Trophoblast cell (in vitro differentiated cells and primary cell): ENCODE data around the gene OCSTAMP.

Experiments
- DNase-seq, 2 donors: peaks; one replicate each; pipeline ENCODE4 v3.0.0-alpha.2; 2016
- H2AFZ ChIP-seq: 2 replicates; pipeline ENCODE4 v1.6.1; 2013; ENCODE audit warnings: low read length, moderate library complexity, mild to moderate bottlenecking; ENCODE audit not compliant: insufficient read depth, poor library complexity
- H2AK5ac ChIP-seq: 2 replicates; pipeline ENCODE4 v1.6.1; 2013; ENCODE audit warnings: mild to moderate bottlenecking, low read length
- H2BK120ac ChIP-seq: 2 replicates; pipeline ENCODE4 v1.6.1; 2013; ENCODE audit warnings: low read length, mild to moderate bottlenecking, moderate library complexity; ENCODE audit not compliant: insufficient read depth, poor library complexity
- H2BK12ac ChIP-seq: 2 replicates; pipeline ENCODE4 v1.6.1; 2013; ENCODE audit warnings: mild to moderate bottlenecking, low read length, moderate library complexity
- H2BK5ac ChIP-seq: 2 replicates; pipeline ENCODE4 v1.6.1; 2013; ENCODE audit warnings: low read length, low read depth, moderate library complexity, mild to moderate bottlenecking; ENCODE audit not compliant: poor library complexity
- H3K14ac ChIP-seq: 2 replicates; pipeline ENCODE4 v1.6.1; 2013; ENCODE audit warnings: mild to moderate bottlenecking, low read length
- H3K18ac ChIP-seq: 2 replicates; pipeline ENCODE4 v1.6.1; 2013; ENCODE audit warnings: mild to moderate bottlenecking, low read length
- H3K23ac ChIP-seq: 2 replicates; pipeline ENCODE4 v1.6.1; 2013; ENCODE audit warnings: low read length
- H3K27ac ChIP-seq: 2 replicates; pipeline ENCODE4 v1.5.1; 2013; ENCODE audit warnings: low read depth, mild to moderate bottlenecking, inconsistent platforms, low read length, moderate library complexity
- H3K27me3 ChIP-seq: 2 replicates; pipeline ENCODE4 v1.6.1; 2013; ENCODE audit warnings: inconsistent platforms, mild to moderate bottlenecking, low read length, moderate library complexity; ENCODE audit not compliant: insufficient read depth
- H3K36me3 ChIP-seq, 2 experiments: 1 replicate in 1 of 2; 2 replicates in 1 of 2; pipeline ENCODE4 v1.6.1; 2013; ENCODE audit warnings: low read length in 2 of 2, mild to moderate bottlenecking in 2 of 2, moderate library complexity in 1 of 2; ENCODE audit not compliant: insufficient read depth in 2 of 2, control insufficient read depth in 1 of 2
- H3K4ac ChIP-seq: 2 replicates; pipeline ENCODE4 v1.6.1; 2013; ENCODE audit warnings: low read depth, mild to moderate bottlenecking, low read length, moderate library complexity
- H3K4me1 ChIP-seq, 2 experiments: 1 replicate in 1 of 2; 2 replicates in 1 of 2; pipeline ENCODE4 v1.6.1; 2013; ENCODE audit warnings: low read length in 2 of 2, mild to moderate bottlenecking in 2 of 2, moderate library complexity in 1 of 2; ENCODE audit not compliant: insufficient read depth in 2 of 2, control insufficient read depth in 1 of 2
- H3K4me2 ChIP-seq: 2 replicates; pipeline ENCODE4 v1.6.1; 2013; ENCODE audit warnings: inconsistent platforms, mild to moderate bottlenecking, low read length, moderate library complexity
- H3K4me3 ChIP-seq: 2 replicates; pipeline ENCODE4 v1.5.1; 2013; ENCODE audit warnings: mild to moderate bottlenecking, low read depth, low read length, inconsistent platforms
- H3K79me1 ChIP-seq: one replicate; pipeline ENCODE4 v1.6.1; 2013; ENCODE audit warnings: low read length
- H3K79me2 ChIP-seq: 2 replicates; pipeline ENCODE4 v1.6.1; 2013; ENCODE audit warnings: low read length, mild to moderate bottlenecking; ENCODE audit not compliant: control insufficient read depth, insufficient read depth, poor library complexity
- H3K9ac ChIP-seq: 2 replicates; pipeline ENCODE4 v1.6.1; 2013; ENCODE audit warnings: mild to moderate bottlenecking, low read length
- H3K9me3 ChIP-seq: 2 replicates; pipeline ENCODE4 v1.6.1; 2013; ENCODE audit warnings: low read depth, mild to moderate bottlenecking, control low read depth, inconsistent platforms, low read length; ENCODE audit not compliant: insufficient read depth
- H4K12ac ChIP-seq: 2 replicates; pipeline ENCODE4 v1.6.1; 2013; ENCODE audit warnings: low read depth, mild to moderate bottlenecking, low read length, moderate library complexity
- H4K8ac ChIP-seq: 2 replicates; pipeline ENCODE4 v1.6.1; 2013; ENCODE audit warnings: low read depth, mild to moderate bottlenecking, low read length, moderate library complexity
- H4K91ac ChIP-seq: one replicate; pipeline ENCODE4 v1.6.1; 2013; ENCODE audit warnings: low read depth, mild to moderate bottlenecking, low read length, moderate library complexity
- WGBS: extraction: QIAGEN DNeasy Blood & Tissue Kit; methylation state at CpG from one replicate; pipeline ENCODE4 v1.1.7; 2013; ENCODE audit warnings: missing lambda C conversion rate; ENCODE audit not compliant: insufficient read length, insufficient coverage; ENCODE audit errors: extremely low coverage; 5-methylcytosine and 5-hydroxymethylcytosine counted together

OCSTAMP gene

GRCh38 chr20:46569961-46570360, 19.5 kb upstream of the OCSTAMP start:
- Histone ChIP-seq H3K14ac (no peak overlapping the region), H2AK5ac (no peak overlapping the region), H4K12ac (no peak overlapping the region), H3K4me2 (no peak overlapping the region), H2BK12ac (no peak overlapping the region), H4K8ac (no peak overlapping the region), H3K9me3 (no peaks in the 10 kb centered on the region), H2BK5ac (no peak overlapping the region), H3K4me3 (no peak overlapping the region), H3K27ac (no peak overlapping the region), H3K18ac (no peak overlapping the region), H2BK120ac (no peak overlapping the region), H3K9ac (no peak overlapping the region), H3K4me1 (no peaks in the 10 kb centered on the region), H3K27me3 (no peaks in the 10 kb centered on the region), H2AFZ (no peak overlapping the region), H3K36me3 (no peaks in the 10 kb centered on the region), H3K79me1 (no peaks in the 10 kb centered on the region), H3K4ac (no peak overlapping the region), H4K91ac (no peak overlapping the region), H3K23ac (no peak overlapping the region), H3K79me2 (no peaks in the 10 kb centered on the region)
- no CpG with 5 or more reads among the region's 5 CpGs for WGBS
- no peak for DNase-seq

DNA sequence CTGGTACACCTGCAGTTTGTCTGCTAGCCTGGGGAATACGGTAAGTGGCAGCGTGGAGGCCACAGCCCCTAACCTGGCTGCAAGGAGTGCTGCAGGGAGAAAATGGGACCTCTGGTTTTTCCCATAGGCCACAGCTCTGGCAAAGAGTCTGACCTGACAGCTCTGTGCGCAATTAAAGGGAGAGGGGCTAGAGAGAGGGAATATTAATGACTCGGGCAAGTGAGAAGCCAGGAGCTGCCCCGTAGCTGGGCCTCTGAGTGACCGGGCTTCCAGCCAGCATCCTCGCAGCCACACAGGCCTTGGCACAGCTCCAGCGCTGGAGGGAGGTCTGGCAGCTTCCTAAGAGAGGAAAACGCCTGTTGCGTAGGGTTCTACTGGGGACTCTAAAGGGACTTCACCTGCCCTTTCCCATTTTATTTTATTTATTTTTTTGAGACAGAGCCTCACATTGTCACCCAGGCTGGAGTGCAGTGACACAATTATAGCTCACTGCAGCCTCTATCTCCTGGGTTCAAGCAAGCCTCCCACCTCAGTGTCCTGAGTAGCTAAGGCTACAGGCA, 18.2 kb upstream of the OCSTAMP start:
- H3K79me1 ChIP-seq: no peaks in the 10 kb centered on the region
- no peak overlapping the region for H2AFZ ChIP-seq
- H2BK12ac ChIP-seq: no peak overlapping the region
- no peak overlapping the region for H4K8ac ChIP-seq
- no peak overlapping the region for H3K23ac ChIP-seq
- H3K36me3 ChIP-seq: no peaks in the 10 kb centered on the region
- H2BK5ac ChIP-seq: no peak overlapping the region
- H4K12ac ChIP-seq: no peak overlapping the region
- H3K4me1 ChIP-seq: peaks cover 7% of the 10 kb centered on the region in 2 experiments
- H3K18ac ChIP-seq: no peak overlapping the region
- no peak overlapping the region for H3K4me2 ChIP-seq
- peak in 1 of 2 donors; percentile 6 for DNase-seq
- H4K91ac ChIP-seq: no peak overlapping the region
- no peak overlapping the region for H3K4me3 ChIP-seq
- H2AK5ac ChIP-seq: no peak overlapping the region
- H3K14ac ChIP-seq: no peak overlapping the region
- H3K27me3 ChIP-seq: no peaks in the 10 kb centered on the region
- no peak overlapping the region for H3K27ac ChIP-seq
- WGBS: no CpG with 5 or more reads among the region's 10 CpGs
- H3K9ac ChIP-seq: no peak overlapping the region
- H3K4ac ChIP-seq: no peak overlapping the region
- H2BK120ac ChIP-seq: no peak overlapping the region
- H3K79me2 ChIP-seq: no peaks in the 10 kb centered on the region
- H3K9me3 ChIP-seq: no peaks in the 10 kb centered on the region

GRCh38 chr20:46566125-46566524, 15.7 kb upstream of the OCSTAMP start:
- no peak overlapping the region for H3K14ac ChIP-seq

GRCh38 chr20:46564241-46564957, 13.9 kb upstream of the OCSTAMP start:
- WGBS: no CpG with 5 or more reads among the region's 7 CpGs
- Histone ChIP-seq H3K18ac (no peak overlapping the region), H2BK120ac (no peak overlapping the region), H4K91ac (peak overlapping the region; percentile 12), H2BK12ac (no peak overlapping the region), H3K9me3 (no peaks in the 10 kb centered on the region), H3K79me2 (no peaks in the 10 kb centered on the region), H3K4ac (no peak overlapping the region), H3K4me2 (no peak overlapping the region), H3K36me3 (no peaks in the 10 kb centered on the region), H2AK5ac (no peak overlapping the region), H2BK5ac (no peak overlapping the region), H2AFZ (no peak overlapping the region), H3K4me3 (no peak overlapping the region), H3K27ac (no peak overlapping the region), H4K8ac (no peak overlapping the region), H3K23ac (no peak overlapping the region), H4K12ac (no peak overlapping the region), H3K14ac (no peak overlapping the region), H3K4me1 (peaks cover 11 to 14% of the 10 kb centered on the region in 2 experiments), H3K79me1 (no peaks in the 10 kb centered on the region), H3K27me3 (no peaks in the 10 kb centered on the region), H3K9ac (no peak overlapping the region)
- DNase-seq: peak; percentile 50 to 95

More at GRCh38 chr20:46566125-46566524, 15.7 kb upstream of the OCSTAMP start:
- H3K4me2 ChIP-seq: no peak overlapping the region
- peak overlapping the region; percentile 70 for H2BK12ac ChIP-seq
- no CpG with 5 or more reads among the region's 10 CpGs for WGBS
- no peaks in the 10 kb centered on the region for H3K79me1 ChIP-seq
- DNase-seq: no peak
- no peaks in the 10 kb centered on the region for H3K27me3 ChIP-seq
- no peak overlapping the region for H3K23ac ChIP-seq
- H2BK5ac ChIP-seq: no peak overlapping the region
- H2AFZ ChIP-seq: no peak overlapping the region
- peaks cover 11 to 14% of the 10 kb centered on the region in 2 experiments for H3K4me1 ChIP-seq
- H3K79me2 ChIP-seq: no peaks in the 10 kb centered on the region
- H3K9ac ChIP-seq: peak overlapping the region; percentile 17
- no peak overlapping the region for H3K4me3 ChIP-seq
- no peak overlapping the region for H3K4ac ChIP-seq
- no peak overlapping the region for H4K91ac ChIP-seq
- no peak overlapping the region for H3K27ac ChIP-seq
- H2AK5ac ChIP-seq: no peak overlapping the region
- H3K36me3 ChIP-seq: no peaks in the 10 kb centered on the region
- H4K8ac ChIP-seq: no peak overlapping the region
- no peak overlapping the region for H3K18ac ChIP-seq
- no peak overlapping the region for H4K12ac ChIP-seq
- no peaks in the 10 kb centered on the region for H3K9me3 ChIP-seq
- no peak overlapping the region for H2BK120ac ChIP-seq
